HG03280 (cell line): ENCODE data around the gene LGSN.
"Not testable (repeated sequence)": the region's sequence is repeated elsewhere in the genome, so short reads cannot be mapped to it uniquely, and the experiment has no call there.

ENCODE experiments used
- ATAC-seq: cut with Tn5 transposase; IDR thresholded peaks from one replicate; pipeline ENCODE4 v1.9.1; 2021; ENCODE audit warnings: mild to moderate bottlenecking, moderate library complexity; ENCODE audit not compliant: unreplicated experiment

Gene LGSN

GRCh38 chr6:63307581-63308246 lies 12.1 kb downstream of the LGSN start:
- ATAC-seq = peak; percentile 89

GRCh38 chr6:63306420-63306819 lies 13.4 kb downstream of the LGSN start:
- no peak for ATAC-seq

- ATAC-seq = no peak
Measured at GRCh38 chr6:63305277-63305676, 14.5 kb downstream of the LGSN start.

GRCh38 chr6:63303476-63303875 lies 16.3 kb downstream of the LGSN start:
- no peak for ATAC-seq

- ATAC-seq = no peak
Measured at GRCh38 chr6:63299667-63300066, 20.1 kb downstream of the LGSN start.

- no peak for ATAC-seq
Measured at GRCh38 chr6:63295553-63296194, 24.1 kb downstream of the LGSN start.

GRCh38 chr6:63290492-63291058 lies 29.2 kb downstream of the LGSN start:
- ATAC-seq = no peak

GRCh38 chr6:63289269-63289872 lies 30.4 kb downstream of the LGSN start:
- no peak for ATAC-seq

- no peak for ATAC-seq
Measured at GRCh38 chr6:63280639-63281180, 39.1 kb downstream of the LGSN start.

- no peak for ATAC-seq
Measured at GRCh38 chr6:63278916-63279315, 40.9 kb downstream of the LGSN start.

GRCh38 chr6:63275953-63276352 lies 43.8 kb downstream of the LGSN start:
- no peak for ATAC-seq

- ATAC-seq = not testable (repeated sequence)
Measured at GRCh38 chr6:63274795-63275430, 44.9 kb downstream of the LGSN start.

- no peak for ATAC-seq
Measured at GRCh38 chr6:63272397-63272796, 47.4 kb downstream of the LGSN start.

- peak; percentile 63 for ATAC-seq
Measured at GRCh38 chr6:63269470-63269869, 50.3 kb downstream of the LGSN start.

- peak; percentile 79 for ATAC-seq
Measured at GRCh38 chr6:63268574-63268973, 51.2 kb downstream of the LGSN start.

- no peak for ATAC-seq
Measured at GRCh38 chr6:63267828-63268227, 52.0 kb downstream of the LGSN start.

GRCh38 chr6:63267046-63267445 lies 52.7 kb downstream of the LGSN start:
- ATAC-seq = no peak

GRCh38 chr6:63263444-63263843 lies 56.3 kb downstream of the LGSN start:
- no peak for ATAC-seq

- ATAC-seq = peak; percentile 77
Measured at GRCh38 chr6:63261820-63262219, 58.0 kb downstream of the LGSN start.

- no peak for ATAC-seq
Measured at GRCh38 chr6:63259153-63259552, 60.6 kb downstream of the LGSN start.

GRCh38 chr6:63249875-63250482 lies 69.8 kb downstream of the LGSN start:
- no peak for ATAC-seq
